HepG2 (cell line): ENCODE results near the gene CIB2. TPM values are rescaled to one million over a fixed set of nuclear protein-coding genes. Genes with fewer than 3 reads are reported as not detected.

ENCODE experiments used
- ATF5 ChIP-seq: sonication (generic); formaldehyde crosslinking; IDR thresholded peaks from 2 replicates; pipeline ENCODE4 v1.4.0; 2020; ENCODE audit warnings: mild to moderate bottlenecking, low read depth, missing genetic modification reagents
- CBX1 ChIP-seq: IDR thresholded peaks from one replicate; pipeline ENCODE4 v1.6.1; 2016; ENCODE audit warnings: antibody characterized with exemption, low read depth
- CBX2 ChIP-seq, 2 experiments: fragments of 200-600 bp in 1 of 2; sonication (generic); formaldehyde crosslinking in 1 of 2; IDR thresholded peaks; 2 replicates each; pipeline versions ENCODE4 v1.7.0 to v1.8.1; 2018 to 2022; ENCODE audit warnings: low read depth in 2 of 2, low read length in 1 of 2, mild to moderate bottlenecking in 1 of 2, missing genetic modification reagents in 1 of 2
- ELK4 ChIP-seq: sonication (generic); formaldehyde crosslinking; IDR thresholded peaks from 2 replicates; pipeline ENCODE4 v1.9.0; 2021; ENCODE audit warnings: missing genetic modification reagents, borderline replicate concordance
- EZH2 ChIP-seq: conservative IDR thresholded peaks from 2 replicates; pipeline ENCODE4 v1.6.1; 2012; ENCODE audit warnings: mild to moderate bottlenecking, low read depth, low read length, moderate library complexity
- GATAD1 ChIP-seq: IDR thresholded peaks from 2 replicates; pipeline ENCODE4 v1.6.1; 2016; ENCODE audit warnings: missing genetic modification reagents, missing compliant biosample characterization
- HNF4A ChIP-seq: sonication (generic); formaldehyde crosslinking; IDR thresholded peaks from 2 replicates; pipeline ENCODE4 v1.4.0; 2020; ENCODE audit warnings: missing genetic modification reagents
- KDM2A ChIP-seq: sonication (generic); formaldehyde crosslinking; IDR thresholded peaks from 2 replicates; pipeline ENCODE4 v1.4.0; 2020; ENCODE audit warnings: low read depth, missing genetic modification reagents, borderline replicate concordance
- MLLT10 ChIP-seq: sonication (generic); formaldehyde crosslinking; IDR thresholded peaks from 2 replicates; pipeline ENCODE4 v1.4.0; 2020; ENCODE audit warnings: missing genetic modification reagents
- NR2F2 ChIP-seq: IDR thresholded peaks from 2 replicates; pipeline ENCODE4 v1.6.1; 2012; ENCODE audit warnings: low read depth, inconsistent platforms, borderline replicate concordance
- PRDM4 ChIP-seq: sonication (generic); formaldehyde crosslinking; IDR thresholded peaks from 2 replicates; pipeline ENCODE4 v1.9.0; 2021; ENCODE audit warnings: missing genetic modification reagents, borderline replicate concordance
- RELA ChIP-seq: sonication (generic); formaldehyde crosslinking; IDR thresholded peaks from 2 replicates; pipeline ENCODE4 v1.4.0; 2020; ENCODE audit warnings: missing genetic modification reagents
- RORA ChIP-seq: sonication (generic); formaldehyde crosslinking; IDR thresholded peaks from 2 replicates; pipeline ENCODE4 v1.5.0; 2020; ENCODE audit warnings: mild to moderate bottlenecking, missing genetic modification reagents, moderate library complexity
- U2AF1 ChIP-seq: fragments of 200-400 bp; formaldehyde crosslinking; optimal IDR thresholded peaks from 2 replicates; pipeline ENCODE3; 2017; ENCODE audit warnings: mild to moderate bottlenecking, low read depth, low read length
- ZBTB46 ChIP-seq: sonication (generic); formaldehyde crosslinking; IDR thresholded peaks from 2 replicates; pipeline ENCODE4 v1.4.0; 2020; ENCODE audit warnings: mild to moderate bottlenecking, missing genetic modification reagents, borderline replicate concordance
- ZMYM4 ChIP-seq: sonication (generic); formaldehyde crosslinking; IDR thresholded peaks from 2 replicates; pipeline ENCODE4 v1.8.1; 2023; ENCODE audit warnings: mild to moderate bottlenecking, missing genetic modification reagents
- ZNF382 ChIP-seq: sonication (generic); formaldehyde crosslinking; IDR thresholded peaks from 2 replicates; pipeline ENCODE4 v1.5.0; 2020; ENCODE audit warnings: missing genetic modification reagents, mild to moderate bottlenecking, borderline replicate concordance
- ZNF687 ChIP-seq: sonication (generic); formaldehyde crosslinking; IDR thresholded peaks from 2 replicates; pipeline ENCODE4 v1.5.1; 2020; ENCODE audit warnings: mild to moderate bottlenecking, missing genetic modification reagents, moderate library complexity
- ZNF772 ChIP-seq: sonication (generic); formaldehyde crosslinking; IDR thresholded peaks from 2 replicates; pipeline ENCODE4 v1.5.0; 2020; ENCODE audit warnings: mild to moderate bottlenecking, missing genetic modification reagents
- polyA plus RNA-seq, 8 experiments: library from polyadenylated mRNA; depleted of rRNA in 3 of 8; stranded (reverse) in 7 of 8; unstranded in 1 of 8; fragments of >200 nt; fragmentation: Illumina TruSeq in 4 of 8; extraction: Trizol in 4 of 8; gene quantifications; 2 replicates each; pipeline versions ENCODE4 v1.2.1 to v1.2.3, GENCODE V29; 2011 to 2016; ENCODE audit warnings: low read depth in 4 of 8, missing spikeins in 1 of 8, mixed read lengths in 1 of 8; ENCODE audit not compliant: insufficient read depth in 1 of 8
- total RNA-seq, 5 experiments: library from RNA; depleted of rRNA; stranded (reverse); fragments of >200 nt; fragmentation: Illumina TruSeq; extraction: Trizol; gene quantifications; 2 replicates each; pipeline ENCODE4 v1.2.3, GENCODE V29; 2016; ENCODE audit warnings: low read depth in 1 of 5

The CIB2 gene
- total and polyA plus RNA-seq, 2 of the 13 experiments (the other 11 are each of a cell fraction or from before 2014, with no cell fraction given): 1.4 to 1.5 TPM

GRCh38 chr15:78065284-78065872 is 65.9 kb downstream of the CIB2 start (continued):
- TF ChIP-seq ZNF772 (CRISPR knock-in tag) (peak; percentile 82; the same call in 1 of the 2 replicates), ELK4 (CRISPR knock-in tag) (no peak), ZNF382 (no peak), HNF4A (CRISPR knock-in tag) (peak; percentile 81), RORA (CRISPR knock-in tag) (no peak), ZBTB46 (no peak), CBX1 (no peak), EZH2 (no peak), KDM2A (CRISPR knock-in tag) (peak; percentile 67), ZMYM4 (peak; percentile 93), GATAD1 (peak; percentile 71), NR2F2 (peak; percentile 81), CBX2 (IDR thresholded peaks at IDR 0.05; ENCODE audit: low read depth, low read length) (no peak), CBX2 (CRISPR knock-in tag; IDR thresholded peaks at IDR 0.05; ENCODE audit: low read depth) (no peak), ZNF687 (CRISPR knock-in tag) (peak; percentile 70; the same call in 1 of the 2 replicates), ATF5 (CRISPR knock-in tag) (no peak; the same call in 1 of the 2 replicates), U2AF1 (no peak), RELA (CRISPR knock-in tag) (0 out of 2 replicates have a peak, but pooled peaks have one; percentile 54), PRDM4 (CRISPR knock-in tag) (no peak), MLLT10 (CRISPR knock-in tag) (no peak)
